ENCODE results near the gene ZRANB3. TPM values are rescaled to one million over a fixed set of nuclear protein-coding genes. Genes with fewer than 3 reads are reported as not detected.

Gene ZRANB3
- total RNA-seq, 1 experiment from 2014 or later: 15.9 TPM

- TF ChIP-seq ZNF532 (CRISPR knock-in tag; IDR thresholded peaks at IDR 0.05; ENCODE audit: borderline replicate concordance): no peak
- TF ChIP-seq MLX (CRISPR knock-in tag; IDR thresholded peaks at IDR 0.05): no peak
- TF ChIP-seq USF1 (CRISPR knock-in tag; IDR thresholded peaks at IDR 0.05): no peak
- TF ChIP-seq KAT7 (CRISPR knock-in tag; IDR thresholded peaks at IDR 0.05; ENCODE audit: borderline replicate concordance): no peak
- TF ChIP-seq SMAD4 (CRISPR knock-in tag; IDR thresholded peaks at IDR 0.05): no peak
Measured at GRCh38 chr2:135174810-135175093, 356.3 kb downstream of the ZRANB3 start (continued).

GRCh38 chr2:135174049-135174809, 356.8 kb downstream of the ZRANB3 start:
- H3K9me3 Mint-ChIP-seq: peaks cover 23% of the 10 kb centered on the region
- H3K4me1 Mint-ChIP-seq: no peaks in the 10 kb centered on the region
- DNase-seq (ENCODE audit: low spot score) (no peak), ATAC-seq (no peak)
- no peaks in the 10 kb centered on the region for H3K27me3 Mint-ChIP-seq (ENCODE audit: low read depth)
- TF ChIP-seq ZNF232 (CRISPR knock-in tag; IDR thresholded peaks at IDR 0.05) (no peak), USF1 (CRISPR knock-in tag; IDR thresholded peaks at IDR 0.05) (no peak), MAX (CRISPR knock-in tag; IDR thresholded peaks at IDR 0.05) (no peak), ZMAT4 (CRISPR knock-in tag; IDR thresholded peaks at IDR 0.05) (no peak), IRF2 (CRISPR knock-in tag; IDR thresholded peaks at IDR 0.05; ENCODE audit: borderline replicate concordance, low read depth) (no peak), MYBL2 (CRISPR knock-in tag; IDR thresholded peaks at IDR 0.05) (no peak), NFE2L1 (CRISPR knock-in tag; IDR thresholded peaks at IDR 0.05) (no peak), ZBTB21 (CRISPR knock-in tag; IDR thresholded peaks at IDR 0.05; ENCODE audit: borderline replicate concordance) (no peak), E2F1 (CRISPR knock-in tag; IDR thresholded peaks at IDR 0.05) (no peak), ZNF138 (CRISPR knock-in tag; conservative IDR thresholded peaks at IDR 0.05) (no peak)
- no peak overlapping the region for H3K4me3 Mint-ChIP-seq
- ChIA-PET CTCF (interaction anchor here (0.6 kb wide), 1 partner anchor 537 kb away, joined by 3 read pairs; no protein-coding TSS in a partner anchor), POLR2A (interaction anchor here (1.1 kb wide), 1 partner anchor 8 kb away, joined by 3 read pairs; no protein-coding TSS in a partner anchor)
- H3K27ac Mint-ChIP-seq: no peak overlapping the region
- peaks cover 39% of the 10 kb centered on the region for H3K36me3 Mint-ChIP-seq
